Measurements from ENCODE around the gene LCK. TPM values are rescaled to one million over a fixed set of nuclear protein-coding genes. Genes with fewer than 3 reads are reported as not detected.

LCK gene
- 0.43 TPM in 1 of 2 replicates, not detected in the other for total RNA-seq

DNA sequence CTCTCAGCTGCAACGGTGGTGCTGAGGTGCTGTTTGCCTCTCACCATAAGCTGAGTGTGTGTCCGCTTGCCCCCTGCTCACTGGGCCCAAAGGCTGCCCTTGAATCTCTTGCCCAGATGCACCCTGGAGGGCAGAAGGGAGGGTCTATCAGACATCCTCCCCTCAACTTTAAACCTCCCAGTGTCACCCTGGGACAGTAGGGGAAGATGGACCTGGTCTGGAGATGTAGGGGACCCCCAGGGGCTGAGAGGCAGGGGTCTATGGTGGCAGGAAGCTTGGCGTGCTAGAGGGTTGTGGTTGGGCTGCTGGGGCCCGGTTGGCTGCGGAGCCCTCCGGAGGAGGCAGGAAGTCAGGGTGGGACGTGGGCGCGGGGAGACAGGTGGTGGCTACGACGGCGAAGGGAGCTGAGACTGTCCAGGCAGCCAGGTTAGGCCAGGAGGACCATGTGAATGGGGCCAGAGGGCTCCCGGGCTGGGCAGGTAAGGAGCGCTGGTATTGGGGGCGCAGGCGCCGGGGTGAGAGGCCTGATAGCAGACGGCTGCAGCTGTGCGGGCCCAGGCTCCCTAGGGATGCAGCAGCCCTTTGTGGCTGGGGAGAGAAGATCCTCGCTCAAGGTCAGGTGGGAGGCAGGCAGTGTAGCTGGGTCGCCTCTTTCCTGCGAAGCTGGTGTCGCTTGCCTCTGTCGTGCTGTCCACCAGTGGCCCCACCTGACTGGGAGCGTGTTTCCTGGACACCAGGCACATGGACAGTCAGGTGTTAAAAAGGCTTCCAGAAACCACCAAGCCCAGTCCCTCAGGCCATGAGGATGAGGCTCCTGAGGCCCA lies at the start of gene LCK:
TSS of gene LCK (plus strand) at position 373 of the 824 bp plus-strand sequence. CDS start 23,065 bp downstream, outside the sequence.
- TF ChIP-seq, protein P1, sequence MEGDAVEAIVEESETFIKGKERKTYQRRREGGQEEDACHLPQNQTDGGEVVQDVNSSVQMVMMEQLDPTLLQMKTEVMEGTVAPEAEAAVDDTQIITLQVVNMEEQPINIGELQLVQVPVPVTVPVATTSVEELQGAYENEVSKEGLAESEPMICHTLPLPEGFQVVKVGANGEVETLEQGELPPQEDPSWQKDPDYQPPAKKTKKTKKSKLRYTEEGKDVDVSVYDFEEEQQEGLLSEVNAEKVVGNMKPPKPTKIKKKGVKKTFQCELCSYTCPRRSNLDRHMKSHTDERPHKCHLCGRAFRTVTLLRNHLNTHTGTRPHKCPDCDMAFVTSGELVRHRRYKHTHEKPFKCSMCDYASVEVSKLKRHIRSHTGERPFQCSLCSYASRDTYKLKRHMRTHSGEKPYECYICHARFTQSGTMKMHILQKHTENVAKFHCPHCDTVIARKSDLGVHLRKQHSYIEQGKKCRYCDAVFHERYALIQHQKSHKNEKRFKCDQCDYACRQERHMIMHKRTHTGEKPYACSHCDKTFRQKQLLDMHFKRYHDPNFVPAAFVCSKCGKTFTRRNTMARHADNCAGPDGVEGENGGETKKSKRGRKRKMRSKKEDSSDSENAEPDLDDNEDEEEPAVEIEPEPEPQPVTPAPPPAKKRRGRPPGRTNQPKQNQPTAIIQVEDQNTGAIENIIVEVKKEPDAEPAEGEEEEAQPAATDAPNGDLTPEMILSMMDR (IDR thresholded peaks at IDR 0.05; ENCODE audit: insufficient read depth, low read depth, low read length): no peak
- no peak for DNase-seq (ENCODE audit: low read depth)
- H3K4me3 ChIP-seq (ENCODE audit: low read depth, low read length): no peak within 1 kb of the TSS

DNA sequence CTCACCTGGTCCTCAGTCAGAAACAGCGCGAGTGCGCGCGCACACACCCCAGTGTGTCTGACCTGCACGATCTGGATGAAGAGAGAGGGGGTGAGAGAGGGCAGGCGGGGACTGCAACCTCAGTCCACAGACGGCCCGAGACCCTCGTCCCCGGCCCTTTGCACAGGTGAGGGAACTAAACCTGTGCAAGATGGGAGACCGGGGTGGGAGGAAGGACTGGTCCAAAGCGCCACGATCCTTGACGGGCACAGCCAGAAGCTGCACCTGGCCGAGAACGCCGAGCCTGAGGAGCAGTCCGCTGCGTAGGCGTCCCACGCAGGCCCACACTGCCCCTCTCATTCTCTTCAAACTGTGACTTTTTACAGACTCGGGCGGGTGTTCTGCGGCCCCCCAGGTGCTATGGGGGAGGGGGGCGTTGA lies 46.1 kb upstream of the LCK start:
- TF ChIP-seq, protein P1 (IDR thresholded peaks at IDR 0.05; ENCODE audit: insufficient read depth, low read depth, low read length): no peak
- DNase-seq (ENCODE audit: low read depth): no peak
- peak overlapping the region; percentile 79 for H3K4me3 ChIP-seq (ENCODE audit: low read depth, low read length)

DNA sequence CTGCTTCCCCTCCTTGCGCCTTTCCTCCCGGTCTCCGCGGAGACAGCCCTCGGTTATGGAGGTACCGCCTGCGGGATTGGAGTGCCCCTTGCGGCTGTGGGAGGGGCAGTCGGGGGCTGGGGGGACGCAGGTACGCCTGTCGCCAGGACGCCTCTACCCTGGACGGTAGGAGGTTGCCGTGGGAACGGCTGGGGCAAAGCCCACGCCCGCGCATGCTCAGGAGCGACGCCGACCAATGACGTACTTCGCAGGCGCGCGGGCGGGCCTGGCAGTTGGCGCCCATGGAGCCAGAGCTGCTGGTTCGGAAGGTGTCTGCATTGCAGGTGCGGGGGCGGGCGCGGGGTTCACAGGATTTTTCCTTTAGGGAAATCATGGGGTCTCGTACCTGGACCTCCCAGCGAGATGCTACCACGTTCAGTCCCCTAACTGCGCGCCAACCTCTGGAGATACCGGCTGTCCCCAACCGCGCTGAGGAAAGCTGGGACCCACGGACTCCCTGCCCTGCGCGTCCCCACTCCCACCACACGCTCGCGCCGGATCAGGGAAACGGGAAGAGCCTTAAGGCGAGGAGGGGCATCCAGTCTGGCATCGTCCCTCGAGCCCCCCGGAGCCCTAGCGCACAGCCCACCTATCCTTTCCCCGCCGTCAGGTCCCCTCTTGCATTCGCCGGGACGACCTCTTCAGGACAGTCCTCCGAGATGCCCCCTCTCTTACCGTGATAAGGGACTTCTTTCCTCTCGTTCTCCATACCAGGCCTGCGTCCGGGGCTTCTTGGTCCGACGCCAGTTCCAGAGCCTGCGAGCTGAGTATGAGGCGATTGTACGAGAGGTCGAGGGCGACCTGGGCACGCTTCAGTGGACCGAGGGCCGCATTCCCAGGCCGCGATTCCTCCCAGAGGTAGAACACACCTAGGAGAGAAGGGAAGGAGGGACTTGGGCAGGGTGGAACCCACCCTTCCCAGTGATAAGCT lies 45.4 kb upstream of the LCK start, which contains the start of gene IQCC:
TSS of gene IQCC (plus strand) at position 271 of the 970 bp plus-strand sequence. CDS start at position 282, 11 bp downstream.
- peak; percentile 80 for DNase-seq (ENCODE audit: low read depth)
- H3K4me3 ChIP-seq (ENCODE audit: low read depth, low read length): peak within 1 kb of the TSS; percentile 79
- TF ChIP-seq, protein P1 (IDR thresholded peaks at IDR 0.05; ENCODE audit: insufficient read depth, low read depth, low read length): no peak

DNA sequence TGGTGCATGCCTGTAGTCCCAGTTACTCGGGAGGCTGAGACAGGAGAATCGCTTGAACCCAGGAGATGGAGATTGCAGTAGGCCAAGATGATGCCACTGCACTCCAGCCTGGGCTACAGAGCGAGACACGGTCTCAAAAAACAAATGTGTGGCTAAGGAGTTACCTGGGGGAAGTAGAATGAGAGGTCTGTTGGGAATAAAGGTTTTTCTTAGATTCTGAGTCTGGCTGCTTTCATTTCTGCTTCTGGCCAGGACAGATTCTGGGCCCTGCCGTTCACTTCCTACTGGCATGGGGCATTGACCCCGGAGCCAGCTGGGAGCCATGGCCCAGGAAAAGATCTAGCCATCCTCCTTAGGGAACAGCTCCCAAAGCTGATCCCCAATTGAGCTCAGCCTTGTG lies 42.6 kb upstream of the LCK start:
- TF ChIP-seq, protein P1 (IDR thresholded peaks at IDR 0.05; ENCODE audit: insufficient read depth, low read depth, low read length): no peak
- DNase-seq (ENCODE audit: low read depth): no peak
- no peak overlapping the region for H3K4me3 ChIP-seq (ENCODE audit: low read depth, low read length)

DNA sequence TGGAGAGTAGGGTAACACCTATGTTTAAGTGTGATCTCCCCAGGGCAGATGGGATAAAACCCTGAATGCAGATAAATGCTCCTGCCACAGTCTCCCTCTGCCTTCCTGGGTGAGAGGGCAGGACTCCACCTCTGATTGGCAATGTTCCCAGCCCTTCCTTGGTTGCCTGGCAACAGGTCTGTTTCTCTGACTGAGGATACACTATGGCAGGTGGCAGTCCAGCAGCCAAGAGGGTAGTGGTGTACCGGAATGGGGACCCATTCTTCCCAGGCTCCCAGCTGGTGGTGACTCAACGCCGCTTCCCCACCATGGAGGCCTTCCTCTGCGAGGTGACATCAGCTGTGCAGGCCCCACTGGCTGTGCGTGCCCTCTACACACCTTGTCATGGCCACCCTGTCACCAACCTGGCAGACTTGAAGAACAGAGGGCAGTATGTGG lies 42.2 kb upstream of the LCK start, which contains the start of gene DCDC2B:
TSS of gene DCDC2B (plus strand) at position 199 of the 438 bp plus-strand sequence. CDS start at position 204, 5 bp downstream.
- H3K4me3 ChIP-seq (ENCODE audit: low read depth, low read length): no peak within 1 kb of the TSS
- TF ChIP-seq, protein P1 (IDR thresholded peaks at IDR 0.05; ENCODE audit: insufficient read depth, low read depth, low read length): no peak
- DNase-seq (ENCODE audit: low read depth): peak; percentile 35

Measured in fibroblast of villous mesenchyme (primary cell).